GM19438 (cell line): ENCODE data around the gene PER3.
"Not testable (repeated sequence)": the region's sequence is repeated elsewhere in the genome, so short reads cannot be mapped to it uniquely, and the experiment has no call there.

Source experiments
- ATAC-seq: cut with Tn5 transposase; IDR thresholded peaks from one replicate; pipeline ENCODE4 v1.9.1; 2021; ENCODE audit warnings: low read depth; ENCODE audit not compliant: unreplicated experiment

PER3 gene

DNA sequence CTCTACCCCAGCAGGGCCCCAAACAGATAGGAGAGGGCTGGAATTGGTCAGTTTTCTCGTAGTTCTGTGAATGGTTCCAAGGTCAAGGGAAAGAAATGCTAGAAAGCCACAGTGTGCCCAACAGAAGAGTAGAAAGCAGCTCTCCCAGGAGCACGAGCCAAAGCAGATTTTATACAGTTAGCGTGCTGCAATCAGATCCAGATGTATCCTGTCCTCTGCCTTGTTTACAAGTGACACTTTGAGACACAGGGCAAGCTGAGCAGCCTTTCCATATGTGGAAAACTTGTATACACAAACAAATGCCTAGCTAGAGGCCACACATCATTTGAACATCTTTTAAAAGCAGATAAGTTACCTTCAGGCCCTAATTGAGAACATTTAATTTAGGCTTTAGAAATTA is 6.5 kb upstream of the PER3 start:
- no peak for ATAC-seq

DNA sequence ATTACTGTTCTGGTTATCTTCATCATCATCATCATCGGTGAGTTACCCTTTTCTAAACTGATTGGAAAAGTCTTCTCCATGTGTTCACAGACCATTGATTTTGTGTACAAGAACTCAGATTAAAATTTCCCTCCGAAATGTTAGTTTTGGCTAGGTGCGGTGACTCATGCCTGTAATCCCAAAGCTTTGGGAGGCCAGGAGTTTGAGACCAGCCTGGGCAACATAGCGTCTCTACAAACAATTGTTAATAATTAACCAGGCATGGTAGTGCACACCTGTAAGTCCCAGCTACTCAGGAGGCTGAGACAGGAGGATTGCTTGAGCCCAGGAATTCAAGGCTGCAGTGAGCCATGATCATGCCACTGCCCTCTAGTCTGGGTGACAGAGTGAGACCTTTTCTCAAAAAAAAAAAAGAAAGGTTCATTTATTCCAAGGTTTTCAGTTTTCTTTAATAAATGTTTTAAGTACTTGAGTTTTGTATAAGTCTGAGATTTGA is 5.9 kb upstream of the PER3 start:
- ATAC-seq, result no peak

DNA sequence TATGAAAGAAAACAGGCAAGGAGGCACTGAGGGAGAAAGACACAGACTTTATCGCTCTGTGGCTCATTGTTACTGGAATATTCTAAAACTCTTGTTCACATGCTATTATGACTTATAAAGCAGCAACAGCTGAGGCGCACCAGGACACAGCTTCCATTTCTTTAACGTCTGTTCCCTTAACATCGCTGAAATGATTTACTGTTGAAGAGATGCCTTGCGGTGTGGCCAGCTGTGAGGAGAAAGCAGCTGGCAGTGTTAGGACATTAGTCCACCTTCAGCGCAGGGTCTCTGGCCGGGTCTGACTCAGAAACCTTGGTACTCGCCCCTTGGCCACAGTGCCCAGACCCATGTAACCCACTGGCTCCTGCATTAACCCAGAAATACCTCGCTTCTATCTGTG is 3.1 kb upstream of the PER3 start:
- ATAC-seq, result no peak

DNA sequence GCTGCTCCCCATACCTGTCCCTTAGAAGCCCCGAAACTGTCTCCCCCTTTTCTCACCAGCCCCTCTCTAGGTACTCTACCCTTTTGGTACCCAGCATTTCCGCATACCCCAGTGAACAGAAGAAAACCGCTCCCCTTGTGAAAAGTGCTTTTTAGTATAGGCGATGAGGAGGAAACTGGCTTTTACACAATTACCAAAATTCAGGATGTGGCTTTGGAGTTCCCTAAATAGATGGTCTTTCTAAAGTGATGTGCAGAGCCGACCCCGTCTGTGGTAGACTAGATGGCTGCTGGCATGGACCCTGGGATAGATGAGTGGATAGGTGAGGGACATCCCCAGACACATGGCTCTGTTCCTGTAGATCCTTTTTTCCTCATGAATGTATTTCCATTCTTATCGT is 2.6 kb upstream of the PER3 start:
- ATAC-seq, result no peak

DNA sequence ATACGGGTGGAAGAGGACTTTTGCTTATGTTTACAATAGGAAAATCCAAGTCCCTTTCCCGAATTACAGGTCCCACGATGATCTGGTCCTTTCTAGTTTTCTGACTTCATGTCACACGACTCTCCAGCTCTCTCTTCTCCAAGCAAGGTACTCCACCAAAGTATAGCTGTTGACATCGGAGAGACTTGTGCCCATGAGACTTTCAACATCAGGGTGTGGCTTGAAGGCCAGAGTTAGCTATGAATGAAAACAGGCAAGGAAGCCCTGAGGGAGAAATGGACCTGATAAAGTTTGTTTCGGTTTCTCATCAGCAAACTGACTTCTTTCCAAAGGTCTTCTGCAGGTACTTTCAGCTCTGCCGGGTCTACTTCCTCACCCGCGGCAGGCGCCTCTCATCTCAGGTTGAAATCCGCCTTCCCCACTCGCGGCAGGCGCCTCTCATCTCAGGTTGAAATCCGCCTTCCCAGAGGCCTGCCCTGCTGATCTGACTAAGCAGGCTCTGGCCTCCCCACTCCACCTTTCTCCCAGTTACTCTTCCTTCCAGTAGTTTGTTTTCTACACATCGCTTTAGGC is 2.1 kb upstream of the PER3 start:
- no peak for ATAC-seq

DNA sequence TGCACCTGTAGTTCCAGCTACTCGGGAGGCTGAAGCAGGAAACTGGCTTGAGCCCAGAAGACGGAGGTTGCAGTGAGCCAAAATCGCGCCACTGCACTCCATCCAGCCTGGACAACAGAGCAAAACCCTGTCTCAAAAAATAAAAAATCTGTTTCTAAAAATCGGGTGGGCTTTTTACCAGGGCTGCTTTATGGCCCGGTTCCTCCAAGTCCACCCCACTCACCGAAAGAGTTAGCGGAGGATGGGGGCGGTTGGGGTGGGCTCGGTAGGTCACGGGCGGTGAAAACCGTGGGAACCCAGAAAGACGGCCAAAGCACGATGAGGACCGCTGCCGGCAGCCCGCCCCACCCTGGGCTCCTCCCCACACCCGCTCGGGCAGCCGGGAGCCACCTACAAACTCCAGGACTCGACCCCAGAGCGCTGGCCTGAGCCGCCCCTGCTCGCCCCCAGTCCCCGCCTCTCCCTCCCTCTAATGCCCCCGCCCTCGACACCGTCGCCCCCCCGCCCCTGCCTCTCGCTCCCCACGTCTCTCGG is 846 bp upstream of the PER3 start:
- no peak for ATAC-seq

DNA sequence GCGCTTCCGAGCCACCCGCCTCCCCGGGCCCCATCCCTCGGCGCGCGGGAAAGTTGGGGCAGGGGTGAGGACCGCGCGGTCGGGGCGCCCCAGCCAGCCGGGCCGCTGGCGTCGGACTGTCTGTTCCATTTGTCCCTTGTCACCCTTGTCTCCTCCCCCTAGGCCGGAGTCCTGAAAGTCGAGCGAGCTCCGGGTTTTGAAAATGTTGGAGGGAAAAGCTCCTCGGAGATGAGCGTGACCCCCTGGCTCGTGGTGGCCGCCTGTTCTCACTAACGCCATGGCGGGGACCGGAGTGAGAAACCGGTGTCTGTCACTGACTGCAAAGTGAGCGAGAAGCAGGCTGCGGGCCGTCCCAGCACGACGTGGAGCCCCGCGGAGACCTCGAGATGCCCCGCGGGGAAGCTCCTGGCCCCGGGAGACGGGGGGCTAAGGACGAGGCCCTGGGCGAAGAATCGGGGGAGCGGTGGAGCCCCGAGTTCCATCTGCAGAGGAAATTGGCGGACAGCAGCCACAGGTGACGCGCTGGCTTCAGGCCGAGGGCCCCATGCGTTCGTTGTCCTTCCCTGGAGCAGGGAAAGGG is 491 bp downstream of the PER3 start:
- ATAC-seq, result no peak

DNA sequence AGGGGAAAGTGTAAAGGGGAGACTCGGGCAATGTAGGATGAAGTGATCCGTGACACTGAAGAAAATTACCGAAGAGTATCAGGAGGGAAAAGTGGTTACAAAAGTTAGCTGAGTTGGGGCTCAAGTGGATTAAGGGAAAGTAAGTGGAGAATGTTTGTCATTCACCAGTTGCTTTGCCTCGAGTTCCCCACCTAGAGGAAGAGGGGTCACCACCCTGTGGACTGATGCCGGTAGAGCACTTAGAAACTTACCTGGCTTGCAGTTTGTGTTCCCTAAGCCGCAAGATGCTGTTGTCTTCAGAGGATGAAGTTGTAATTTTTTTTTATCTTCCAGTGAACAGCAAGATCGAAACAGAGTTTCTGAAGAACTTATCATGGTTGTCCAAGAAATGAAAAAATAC is 1.0 kb downstream of the PER3 start:
- ATAC-seq, result no peak

DNA sequence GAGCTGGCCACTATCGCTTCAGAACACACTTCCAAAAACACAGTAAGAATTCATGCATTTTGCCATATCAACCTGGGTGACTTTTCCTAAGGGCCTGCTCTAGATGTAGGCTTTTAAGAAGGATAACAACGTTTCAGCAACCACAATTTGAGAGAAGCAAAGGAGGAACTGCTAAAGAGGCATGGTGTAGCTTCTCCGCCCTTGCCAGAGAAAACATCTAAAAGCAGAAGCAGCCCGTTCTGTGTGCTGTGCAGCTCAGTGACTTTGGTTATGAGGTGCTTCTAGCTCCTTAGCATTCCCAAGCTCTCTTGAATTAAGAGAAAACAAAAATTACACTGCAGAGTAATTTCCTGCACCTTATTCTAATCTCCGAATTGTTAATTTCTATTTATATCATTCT is 2.7 kb downstream of the PER3 start:
- no peak for ATAC-seq

DNA sequence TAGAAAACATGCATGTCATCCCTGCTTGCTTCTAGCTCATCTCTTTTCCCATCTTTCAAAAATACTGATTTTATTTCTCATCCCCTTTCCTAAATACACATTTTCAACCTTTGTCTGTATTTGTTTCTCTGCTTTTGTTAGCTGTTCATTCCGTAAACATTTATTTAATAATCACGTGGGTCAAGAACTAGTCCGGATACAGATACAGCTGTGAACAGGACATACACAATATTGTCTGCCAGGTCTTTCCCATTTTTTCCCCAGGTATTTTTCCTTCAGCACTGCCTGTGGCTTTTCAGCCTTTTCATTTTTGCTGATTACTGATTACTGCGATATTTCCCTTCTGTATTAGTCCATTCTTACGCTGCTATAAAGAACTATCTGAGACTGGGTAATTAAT is 5.7 kb downstream of the PER3 start:
- no peak for ATAC-seq

DNA sequence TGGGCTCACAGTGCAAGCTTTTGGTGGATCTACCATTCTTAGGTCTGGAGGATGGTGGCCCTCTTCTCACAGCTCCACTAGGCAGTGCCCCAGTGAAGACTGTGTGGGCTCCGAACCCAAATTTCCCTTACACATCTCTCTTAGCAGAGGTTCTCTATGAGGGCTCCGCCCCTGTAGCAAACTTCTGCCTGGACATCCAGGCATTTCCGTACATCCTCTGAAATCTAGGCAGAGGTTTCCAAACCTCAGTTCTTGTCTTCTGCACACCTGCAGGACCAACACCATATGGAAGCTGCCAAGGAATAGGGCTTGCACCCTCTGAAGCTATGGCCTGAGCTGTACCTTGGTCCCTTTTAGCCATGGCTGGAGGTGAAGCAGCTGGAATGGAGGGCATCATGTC is 6.9 kb downstream of the PER3 start:
- not testable (repeated sequence) for ATAC-seq

DNA sequence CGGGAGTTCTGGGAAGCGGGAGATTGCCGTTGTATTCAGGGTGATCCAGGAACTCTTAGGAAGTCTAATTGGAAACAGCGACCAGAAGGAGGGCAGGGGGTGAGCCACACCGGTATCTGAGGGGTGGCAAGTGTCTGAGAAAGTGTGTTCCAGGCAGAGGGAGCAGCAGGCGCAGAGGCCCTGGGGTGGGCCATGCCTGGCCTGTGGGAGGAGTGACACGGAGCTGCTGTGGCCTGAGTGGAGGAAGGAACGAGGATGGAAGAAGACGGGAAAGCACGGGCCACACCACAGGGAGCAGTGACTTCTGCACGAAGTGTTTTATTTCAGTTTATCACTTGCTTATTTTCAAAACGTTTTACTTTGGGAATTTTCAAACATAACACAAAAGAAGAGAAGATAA is 11.3 kb downstream of the PER3 start:
- ATAC-seq, result no peak

DNA sequence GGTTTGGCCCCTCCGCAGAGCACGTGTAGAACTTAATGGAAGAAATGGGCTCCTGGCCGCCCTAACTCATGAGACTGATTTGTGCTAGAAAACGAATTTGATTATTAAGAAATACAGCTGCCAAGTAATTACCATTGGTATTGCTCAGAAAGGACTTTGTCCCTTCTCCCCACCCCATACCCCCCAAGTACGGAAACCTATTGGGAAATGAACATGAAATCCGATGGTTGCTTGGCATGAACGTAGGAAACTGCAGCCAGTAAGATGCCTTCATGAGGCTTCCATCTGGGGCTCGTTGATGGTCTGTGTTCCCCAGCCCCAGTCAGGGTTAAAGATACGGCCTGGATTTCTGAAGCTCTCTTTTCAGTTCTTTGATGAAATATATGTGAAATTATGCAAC is 21.4 kb downstream of the PER3 start:
- ATAC-seq, result no peak

DNA sequence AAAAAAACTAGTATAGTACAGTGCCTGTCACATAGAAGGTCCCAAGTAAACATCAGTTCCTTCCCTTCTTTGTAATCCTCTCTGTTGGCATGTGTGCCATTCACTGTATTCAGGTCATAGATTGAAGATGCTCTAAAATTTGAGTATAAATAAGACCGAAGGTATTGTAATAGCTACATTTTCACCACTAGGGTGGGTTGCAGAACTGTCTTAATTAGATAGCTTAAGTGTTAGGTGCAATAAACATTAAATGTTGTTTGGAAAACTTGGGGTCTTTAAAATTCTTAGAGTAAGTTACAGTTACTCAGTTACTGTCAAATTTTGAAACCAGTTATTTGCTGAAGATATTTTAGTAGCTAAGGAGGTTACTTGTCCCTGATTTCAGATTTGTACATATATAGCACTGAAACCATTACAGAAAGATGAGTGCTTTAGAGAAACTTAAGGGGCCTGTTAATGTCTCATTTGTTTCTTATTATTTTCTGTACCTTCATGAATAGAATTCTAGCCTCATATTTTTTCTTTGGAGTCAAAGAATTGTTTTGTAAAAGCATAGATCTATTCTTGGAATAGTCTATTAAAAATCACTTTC is 24.3 kb downstream of the PER3 start:
- ATAC-seq, result no peak

DNA sequence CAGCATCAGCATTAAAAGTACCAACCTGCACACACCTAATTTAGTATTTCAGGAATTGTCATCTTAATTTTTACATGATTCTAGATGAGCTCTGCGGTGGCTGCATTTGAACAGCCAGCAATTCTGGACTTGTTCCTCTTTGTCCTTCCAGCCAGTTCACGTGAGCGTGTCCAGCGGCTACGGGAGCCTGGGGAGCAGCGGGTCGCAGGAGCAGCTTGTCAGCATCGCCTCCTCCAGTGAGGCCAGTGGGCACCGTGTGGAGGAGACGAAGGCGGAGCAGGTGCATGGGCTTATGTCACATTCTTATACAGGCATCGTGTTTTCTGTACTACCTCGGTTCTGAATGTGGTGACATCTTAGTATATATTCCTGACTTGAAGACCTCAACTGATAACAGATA is 25.7 kb downstream of the PER3 start:
- ATAC-seq, result no peak

DNA sequence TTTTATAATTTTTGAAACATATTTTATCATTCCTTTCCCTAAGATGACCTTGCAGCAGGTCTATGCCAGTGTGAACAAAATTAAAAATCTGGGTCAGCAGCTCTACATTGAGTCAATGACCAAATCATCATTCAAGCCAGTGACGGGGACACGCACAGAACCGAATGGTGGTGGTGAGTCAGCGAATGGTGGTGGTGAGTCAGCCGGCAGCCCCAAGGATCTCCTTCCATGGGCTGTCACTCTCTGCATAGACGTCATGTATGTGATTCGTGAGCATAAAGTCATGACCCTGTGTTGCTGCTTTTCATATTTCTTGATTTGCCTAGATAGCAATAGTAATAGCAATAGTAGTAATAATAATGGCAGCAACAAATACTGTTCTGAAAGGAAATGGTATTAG is 26.3 kb downstream of the PER3 start:
- ATAC-seq, result no peak

DNA sequence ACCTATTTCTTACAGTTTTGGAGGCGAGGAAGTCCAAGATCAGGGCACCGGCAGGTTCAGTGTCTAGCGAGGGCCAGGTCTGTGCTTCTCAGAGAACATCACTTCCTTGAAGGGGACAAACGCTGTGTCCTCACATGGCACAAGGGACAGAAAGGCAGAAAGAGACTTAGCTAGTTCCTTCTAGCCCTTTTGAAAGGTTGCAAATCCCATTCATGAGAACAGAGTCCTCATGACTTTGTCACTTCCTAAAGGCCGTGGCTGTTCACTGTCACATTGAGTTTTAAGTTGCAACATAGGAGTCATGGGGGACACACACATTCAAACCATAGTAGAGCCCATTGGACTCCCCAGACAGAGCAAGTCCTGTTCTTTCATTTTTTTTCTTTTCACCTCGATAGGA is 27.4 kb downstream of the PER3 start:
- no peak for ATAC-seq

DNA sequence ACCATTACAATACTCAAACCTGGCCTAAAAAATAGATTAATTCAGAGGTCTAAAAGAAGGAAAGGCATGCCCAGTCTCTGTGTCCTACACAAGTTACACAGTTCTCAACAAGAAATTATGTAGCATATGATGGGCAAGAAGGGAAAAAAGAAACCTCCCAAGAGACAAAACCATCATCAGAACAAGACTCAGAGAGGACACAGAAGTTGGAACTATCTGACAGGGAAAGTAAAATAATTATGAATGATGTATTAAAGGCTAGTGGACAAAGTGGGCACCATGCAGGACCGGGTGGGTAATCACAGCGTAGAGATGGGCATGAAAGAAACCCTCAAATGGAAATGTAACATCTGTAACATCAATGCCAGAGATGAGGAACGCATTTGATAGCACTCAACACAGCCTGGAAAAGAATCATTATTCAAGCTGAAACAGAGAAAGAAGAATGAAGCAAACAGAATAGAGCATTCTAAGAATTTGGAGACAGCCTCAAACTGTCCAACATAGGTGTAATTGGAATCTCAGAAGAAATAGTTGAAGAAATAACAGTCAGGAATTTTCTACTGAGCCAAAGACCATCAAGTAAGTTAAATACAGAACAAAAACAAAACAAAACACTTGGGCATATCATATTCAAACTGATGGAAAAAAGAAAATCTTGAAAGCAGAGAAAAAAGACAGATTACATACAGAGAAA is 29.7 kb downstream of the PER3 start:
- ATAC-seq, result no peak

DNA sequence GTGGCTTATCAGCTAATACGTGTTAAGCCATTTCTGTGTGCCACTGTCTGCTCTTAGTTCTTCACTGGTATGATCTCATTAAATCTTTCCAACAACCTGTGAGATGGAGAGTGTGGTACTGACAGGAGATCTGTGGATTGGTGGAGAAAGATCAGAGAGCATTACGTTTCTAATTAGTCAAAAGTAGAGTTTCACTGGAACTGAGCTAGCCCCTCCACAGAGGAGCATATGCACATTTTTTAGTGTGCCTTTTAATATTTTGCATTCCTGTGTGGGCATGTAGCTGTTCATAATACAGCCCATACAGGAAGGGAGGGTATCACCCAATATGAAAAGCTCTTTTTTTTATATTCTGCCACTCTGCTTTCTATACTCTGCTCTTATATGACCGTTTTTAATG is 37.2 kb downstream of the PER3 start:
- ATAC-seq, result no peak

DNA sequence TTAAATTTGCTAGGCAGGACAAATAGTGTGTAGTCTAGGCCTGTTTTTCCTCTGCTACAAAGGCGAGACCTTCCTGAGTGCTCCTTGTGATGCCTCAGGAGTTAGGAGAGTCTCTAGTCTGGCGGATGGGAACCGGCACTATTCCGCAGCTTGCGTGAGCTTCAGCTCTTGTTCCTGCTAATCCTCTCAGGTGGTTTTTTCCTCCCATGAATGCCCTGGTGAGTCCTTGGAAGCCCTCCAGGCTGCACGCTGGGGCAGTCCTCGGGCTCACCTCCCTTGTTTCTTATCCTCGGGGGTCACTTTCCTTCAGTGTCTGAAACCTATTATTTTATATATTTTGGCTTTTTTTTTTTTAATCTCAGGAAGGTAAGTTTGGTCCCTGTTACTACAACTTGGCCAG is 40.6 kb downstream of the PER3 start:
- ATAC-seq, result no peak

DNA sequence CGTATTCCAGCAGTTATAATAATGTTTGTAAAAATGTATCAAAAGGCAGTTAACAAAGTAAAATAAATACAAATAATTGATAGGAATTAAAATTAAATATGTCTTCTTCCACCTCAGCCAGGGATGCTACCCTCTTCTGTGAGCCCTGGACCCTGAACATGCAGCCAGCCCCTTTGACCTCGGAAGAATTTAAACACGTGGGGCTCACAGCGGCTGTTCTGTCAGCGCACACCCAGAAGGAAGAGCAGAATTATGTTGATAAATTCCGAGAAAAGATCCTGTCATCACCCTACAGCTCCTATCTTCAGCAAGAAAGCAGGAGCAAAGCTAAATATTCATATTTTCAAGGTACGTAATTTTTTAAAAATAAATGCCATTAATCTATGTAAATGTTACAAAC is 42.3 kb downstream of the PER3 start:
- ATAC-seq, result no peak
